HL-60/S4 treated with retinoic acid at 250 ng/mL for 4 days and 3 days (cell line): ENCODE data around the gene CAPZA1.

ENCODE experiments used
- in situ Hi-C: fragments of 300-500 bp; cut with MboI; formaldehyde crosslinking; loops from 2 replicates; pipeline ENCODE4 v1.7.0; 2022; ENCODE audit warnings: low sequenced_read_pairs

Gene CAPZA1

GRCh38 chr1:112699425-112700144 lies 80.0 kb downstream of the CAPZA1 start:
- in situ Hi-C loops: loop anchor here (25.0 kb wide), 2 partner anchors 312 to 338 kb away; partner anchors contain the start of gene CTTNBP2NL

GRCh38 chr1:112700290-112701226 lies 80.9 kb downstream of the CAPZA1 start:
- in situ Hi-C loops: loop anchor here (25.0 kb wide), 2 partner anchors 313 to 337 kb away; partner anchors contain the start of gene CTTNBP2NL

GRCh38 chr1:112701227-112702066 lies 81.8 kb downstream of the CAPZA1 start:
- in situ Hi-C loops: loop anchor here (25.0 kb wide), 2 partner anchors 314 to 336 kb away; partner anchors contain the start of gene CTTNBP2NL

GRCh38 chr1:112702067-112702395 lies 82.4 kb downstream of the CAPZA1 start:
- in situ Hi-C loops: loop anchor here (25.0 kb wide), 2 partner anchors 315 to 335 kb away; partner anchors contain the start of gene CTTNBP2NL

- in situ Hi-C loops: loop anchor here (25.0 kb wide), 2 partner anchors 315 to 335 kb away; partner anchors contain the start of gene CTTNBP2NL
Observed at GRCh38 chr1:112702420-112703261, 83.0 kb downstream of the CAPZA1 start.

- in situ Hi-C loops: loop anchor here (25.0 kb wide), 2 partner anchors 316 to 334 kb away; partner anchors contain the start of gene CTTNBP2NL
Observed at GRCh38 chr1:112703706-112704105, 84.1 kb downstream of the CAPZA1 start.

GRCh38 chr1:112704391-112704933 lies 84.8 kb downstream of the CAPZA1 start:
- in situ Hi-C loops: loop anchor here (25.0 kb wide), 2 partner anchors 317 to 333 kb away; partner anchors contain the start of gene CTTNBP2NL

GRCh38 chr1:112704934-112705627 lies 85.4 kb downstream of the CAPZA1 start:
- in situ Hi-C loops: loop anchor here (25.0 kb wide), 2 partner anchors 318 to 332 kb away; partner anchors contain the start of gene CTTNBP2NL

- in situ Hi-C loops: loop anchor here (25.0 kb wide), 2 partner anchors 319 to 331 kb away; partner anchors contain the start of gene CTTNBP2NL
Observed at GRCh38 chr1:112706505-112707220, 87.0 kb downstream of the CAPZA1 start, which contains the start of gene RHOC. TSS of gene RHOC (minus strand) at chr1:112707127. CDS start at chr1:112703799, 3,328 bp downstream.

GRCh38 chr1:112707221-112708001 lies 87.8 kb downstream of the CAPZA1 start:
- in situ Hi-C loops: loop anchor here (25.0 kb wide), 2 partner anchors 320 to 330 kb away; partner anchors contain the start of gene CTTNBP2NL

GRCh38 chr1:112708002-112708448 lies 88.4 kb downstream of the CAPZA1 start:
- in situ Hi-C loops: loop anchor here (25.0 kb wide), 2 partner anchors 321 to 329 kb away; partner anchors contain the start of gene CTTNBP2NL

GRCh38 chr1:112708489-112708888 lies 88.9 kb downstream of the CAPZA1 start:
- in situ Hi-C loops: loop anchor here (25.0 kb wide), 2 partner anchors 321 to 329 kb away; partner anchors contain the start of gene CTTNBP2NL

- in situ Hi-C loops: loop anchor here (25.0 kb wide), 2 partner anchors 323 to 327 kb away; partner anchors contain the start of gene CTTNBP2NL
Observed at GRCh38 chr1:112710159-112710558, 90.5 kb downstream of the CAPZA1 start.

- in situ Hi-C loops: loop anchor here (25.0 kb wide), 2 partner anchors 323 to 327 kb away; partner anchors contain the start of gene CTTNBP2NL
Observed at GRCh38 chr1:112710586-112710985, 91.0 kb downstream of the CAPZA1 start.

GRCh38 chr1:112711041-112711440 lies 91.4 kb downstream of the CAPZA1 start:
- in situ Hi-C loops: loop anchor here (25.0 kb wide), 2 partner anchors 324 to 326 kb away; partner anchors contain the start of gene CTTNBP2NL

- in situ Hi-C loops: loop anchor here (25.0 kb wide), 2 partner anchors 324 to 326 kb away; partner anchors contain the start of gene CTTNBP2NL
Observed at GRCh38 chr1:112711670-112712069, 92.0 kb downstream of the CAPZA1 start.
